DND-41 (cell line): Measurements from ENCODE around the gene DSTYK.

Experiments
- ATAC-seq: fragments of 200-7000 bp; cut with Tn5 transposase; 3 replicates; pipeline ENCODE4 v1.9.1; 2021; ENCODE audit warnings: low read depth; ENCODE audit not compliant: insufficient read depth
- DNase-seq: peaks from one replicate; pipeline ENCODE4 v3.0.0-alpha.2; 2020
- H2AFZ ChIP-seq: 2 replicates; pipeline ENCODE4 v1.6.0; 2012; ENCODE audit warnings: low read depth, low read length
- H3K27ac ChIP-seq: 2 replicates; pipeline ENCODE4 v1.5.1; 2012; ENCODE audit warnings: low read length, inconsistent platforms
- H3K27me3 ChIP-seq: fragments of 200-600 bp; sonication (generic); 2 replicates; pipeline ENCODE4 v1.6.0; 2012; ENCODE audit warnings: low read length, mild to moderate bottlenecking, inconsistent platforms; ENCODE audit not compliant: insufficient read depth, poor library complexity
- H3K36me3 ChIP-seq: 2 replicates; pipeline ENCODE4 v1.5.1; 2012; ENCODE audit warnings: low read length, inconsistent platforms; ENCODE audit not compliant: insufficient read depth
- H3K4me1 ChIP-seq: 2 replicates; pipeline ENCODE4 v1.5.1; 2012; ENCODE audit warnings: mild to moderate bottlenecking, low read length; ENCODE audit not compliant: insufficient read depth
- H3K4me2 ChIP-seq: 2 replicates; pipeline ENCODE4 v1.6.0; 2012; ENCODE audit warnings: mild to moderate bottlenecking, moderate library complexity, low read length, inconsistent platforms; ENCODE audit not compliant: insufficient read depth
- H3K4me3 ChIP-seq, 2 experiments: fragments of 200-600 bp in 1 of 2; shearing (Covaris generic) in 1 of 2; 2 replicates each; pipeline ENCODE4 v1.5.1; 2012 to 2016; ENCODE audit warnings: inconsistent platforms in 2 of 2, low read length in 2 of 2, mild to moderate bottlenecking in 2 of 2, low read depth in 1 of 2, moderate library complexity in 1 of 2
- H3K79me2 ChIP-seq: 2 replicates; pipeline ENCODE4 v1.6.0; 2012; ENCODE audit warnings: low read length, inconsistent platforms; ENCODE audit not compliant: insufficient read depth
- H3K9ac ChIP-seq: 2 replicates; pipeline ENCODE4 v1.6.0; 2012; ENCODE audit warnings: low read depth, mild to moderate bottlenecking, inconsistent platforms, low read length, moderate library complexity
- H3K9me3 ChIP-seq: 2 replicates; pipeline ENCODE4 v1.5.1; 2012; ENCODE audit warnings: low read length, moderate library complexity, mild to moderate bottlenecking, inconsistent platforms; ENCODE audit not compliant: insufficient read depth, severe bottlenecking
- H4K20me1 ChIP-seq: 2 replicates; pipeline ENCODE4 v1.6.0; 2012; ENCODE audit warnings: low read length; ENCODE audit not compliant: insufficient read depth
- EZH2 ChIP-seq: IDR thresholded peaks from 3 replicates; pipeline ENCODE4 v1.6.1; 2012; ENCODE audit warnings: borderline replicate concordance, low read depth, mild to moderate bottlenecking, moderate library complexity, low read length, inconsistent platforms; ENCODE audit not compliant: severe bottlenecking
- TF ChIP-seq, protein P1 (sequence below): IDR thresholded peaks from 2 replicates; pipeline ENCODE4 v1.5.1; 2012; ENCODE audit warnings: borderline replicate concordance, low read length, moderate library complexity, mild to moderate bottlenecking; ENCODE audit not compliant: poor library complexity, severe bottlenecking; ENCODE audit errors: extremely low read depth

DSTYK gene

GRCh38 chr1:205228093-205228521, 16.6 kb upstream of the DSTYK start:
- Histone ChIP-seq H3K36me3 (no peaks in the 10 kb centered on the region), H3K9me3 (no peaks in the 10 kb centered on the region), H3K4me1 (peaks cover 33% of the 10 kb centered on the region), H3K4me3 (peak overlapping the region in 1 of 2 experiments; percentile 61; a peak in 3 of 4 replicates), H3K79me2 (no peaks in the 10 kb centered on the region), H3K27me3 (peaks cover 15% of the 10 kb centered on the region), H3K9ac (peak overlapping the region; percentile 55), H4K20me1 (peaks cover 6% of the 10 kb centered on the region), H2AFZ (peak overlapping the region; percentile 66), H3K27ac (no peak overlapping the region), H3K4me2 (peak overlapping the region; percentile 82)
- DNase-seq (no peak), ATAC-seq (no peak)
- TF ChIP-seq, protein P1, sequence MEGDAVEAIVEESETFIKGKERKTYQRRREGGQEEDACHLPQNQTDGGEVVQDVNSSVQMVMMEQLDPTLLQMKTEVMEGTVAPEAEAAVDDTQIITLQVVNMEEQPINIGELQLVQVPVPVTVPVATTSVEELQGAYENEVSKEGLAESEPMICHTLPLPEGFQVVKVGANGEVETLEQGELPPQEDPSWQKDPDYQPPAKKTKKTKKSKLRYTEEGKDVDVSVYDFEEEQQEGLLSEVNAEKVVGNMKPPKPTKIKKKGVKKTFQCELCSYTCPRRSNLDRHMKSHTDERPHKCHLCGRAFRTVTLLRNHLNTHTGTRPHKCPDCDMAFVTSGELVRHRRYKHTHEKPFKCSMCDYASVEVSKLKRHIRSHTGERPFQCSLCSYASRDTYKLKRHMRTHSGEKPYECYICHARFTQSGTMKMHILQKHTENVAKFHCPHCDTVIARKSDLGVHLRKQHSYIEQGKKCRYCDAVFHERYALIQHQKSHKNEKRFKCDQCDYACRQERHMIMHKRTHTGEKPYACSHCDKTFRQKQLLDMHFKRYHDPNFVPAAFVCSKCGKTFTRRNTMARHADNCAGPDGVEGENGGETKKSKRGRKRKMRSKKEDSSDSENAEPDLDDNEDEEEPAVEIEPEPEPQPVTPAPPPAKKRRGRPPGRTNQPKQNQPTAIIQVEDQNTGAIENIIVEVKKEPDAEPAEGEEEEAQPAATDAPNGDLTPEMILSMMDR, result no peak
- no peak for TF ChIP-seq EZH2

- peak; percentile 100 for ATAC-seq
- no peaks in the 10 kb centered on the region for H3K36me3 ChIP-seq
Measured at GRCh38 chr1:205227584-205228013, 16.1 kb upstream of the DSTYK start, which contains the start of gene TMCC2. TMCC2 (plus strand) TSS chr1:205227946; CDS start chr1:205228565, 619 bp downstream.

DNA sequence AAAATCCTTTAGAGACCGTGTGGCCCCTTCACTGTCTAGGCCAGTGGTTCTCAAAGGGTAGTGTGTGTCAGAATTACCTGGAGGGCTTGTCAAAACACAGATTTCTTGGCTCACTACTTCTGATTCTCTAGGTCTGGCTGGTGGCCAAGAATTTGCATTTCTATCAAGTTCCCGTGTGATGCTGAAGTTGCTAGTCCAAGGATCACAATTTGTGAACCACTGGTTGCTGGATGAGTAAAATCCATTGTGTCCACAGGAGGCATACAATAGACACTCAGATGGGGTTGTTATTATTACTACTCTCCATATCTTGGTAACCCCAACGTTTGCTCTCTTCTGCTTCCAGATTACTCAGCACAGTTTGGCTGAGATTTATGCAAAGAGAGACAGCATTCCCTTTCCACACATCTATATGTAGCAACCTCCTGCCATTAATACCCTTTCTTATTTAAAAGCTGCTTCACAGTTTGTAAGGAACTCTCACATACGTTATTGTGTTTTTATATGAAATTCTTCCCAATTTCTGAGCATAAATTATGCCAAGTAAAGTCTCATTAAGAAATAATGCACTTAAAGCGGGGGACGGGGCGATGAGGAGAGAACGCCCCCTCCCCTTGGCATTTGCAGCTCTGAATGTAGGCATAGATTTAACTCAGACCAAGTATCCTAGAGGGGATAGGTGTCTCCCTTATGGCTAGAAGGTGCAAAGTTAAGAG, 15.5 kb upstream of the DSTYK start:
- peaks cover 16% of the 10 kb centered on the region for H3K27me3 ChIP-seq
- H3K27ac ChIP-seq, result no peak overlapping the region

More at GRCh38 chr1:205227584-205228013, 16.1 kb upstream of the DSTYK start, which contains the start of gene TMCC2:
- peak within 1 kb of the TSS; percentile 55 for H3K9ac ChIP-seq
- H3K79me2 ChIP-seq, result no peaks in the 10 kb centered on the region
- H3K27me3 ChIP-seq, result peaks cover 16% of the 10 kb centered on the region
- peak; percentile 91 for DNase-seq
- TF ChIP-seq EZH2, result no peak
- TF ChIP-seq, protein P1, result no peak
- peak within 1 kb of the TSS; percentile 84 for H2AFZ ChIP-seq
- H3K9me3 ChIP-seq, result no peaks in the 10 kb centered on the region
- H3K4me3 ChIP-seq, result peak within 1 kb of the TSS; percentile 19 to 61; a peak in 3 of 4 replicates
- H4K20me1 ChIP-seq, result peaks cover 6% of the 10 kb centered on the region
- H3K27ac ChIP-seq, result no peak within 1 kb of the TSS
- H3K4me1 ChIP-seq, result peaks cover 33% of the 10 kb centered on the region
- H3K4me2 ChIP-seq, result peak within 1 kb of the TSS; percentile 82

More for the DNA sequence above, 15.5 kb upstream of the DSTYK start:
- Histone ChIP-seq H3K4me1 (peaks cover 33% of the 10 kb centered on the region), H3K36me3 (no peaks in the 10 kb centered on the region), H3K9ac (peak overlapping the region; percentile 55), H2AFZ (peak overlapping the region; percentile 84), H3K4me2 (peak overlapping the region; percentile 82), H3K79me2 (no peaks in the 10 kb centered on the region), H3K9me3 (no peaks in the 10 kb centered on the region), H4K20me1 (peaks cover 6% of the 10 kb centered on the region), H3K4me3 (peak overlapping the region; percentile 19 to 61; a peak in 3 of 4 replicates)
- TF ChIP-seq EZH2, result no peak
- TF ChIP-seq, protein P1, result no peak
- no peak for ATAC-seq
- no peak for DNase-seq
